CMK (cell line): ENCODE measurements around the gene CASKIN2.

Source experiments
- DNase-seq: peaks from one replicate; pipeline ENCODE4 v3.0.0-alpha.2; 2010; ENCODE audit warnings: low read depth

CASKIN2 gene

DNA sequence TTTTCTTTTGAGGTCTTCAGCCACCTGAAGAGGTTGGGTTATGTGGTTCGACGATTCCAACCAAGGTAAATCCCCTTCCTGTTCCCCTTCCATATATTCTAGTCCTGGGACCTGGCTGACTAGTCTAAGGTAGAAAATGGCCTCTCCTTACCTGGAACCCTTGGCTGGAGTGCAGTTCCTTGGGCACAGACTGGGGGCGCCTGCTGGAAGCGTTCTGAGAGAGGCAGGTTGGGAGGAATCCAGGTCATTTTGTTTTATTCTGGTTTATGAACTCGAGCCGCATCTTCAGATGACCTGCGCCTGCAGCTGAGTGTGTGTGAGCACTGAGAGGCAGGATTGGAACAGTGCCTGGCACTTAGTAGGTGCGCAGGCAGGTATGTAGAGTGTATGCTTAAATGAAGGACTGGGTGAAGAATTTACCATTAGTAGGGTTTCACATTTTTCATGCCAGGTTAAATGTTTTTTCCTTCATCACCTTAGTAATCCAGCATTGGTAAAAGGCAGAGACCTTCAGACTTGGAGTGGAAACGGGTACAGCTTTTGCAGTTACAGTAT is 3.7 kb upstream of the CASKIN2 start:
- no peak for DNase-seq

DNA sequence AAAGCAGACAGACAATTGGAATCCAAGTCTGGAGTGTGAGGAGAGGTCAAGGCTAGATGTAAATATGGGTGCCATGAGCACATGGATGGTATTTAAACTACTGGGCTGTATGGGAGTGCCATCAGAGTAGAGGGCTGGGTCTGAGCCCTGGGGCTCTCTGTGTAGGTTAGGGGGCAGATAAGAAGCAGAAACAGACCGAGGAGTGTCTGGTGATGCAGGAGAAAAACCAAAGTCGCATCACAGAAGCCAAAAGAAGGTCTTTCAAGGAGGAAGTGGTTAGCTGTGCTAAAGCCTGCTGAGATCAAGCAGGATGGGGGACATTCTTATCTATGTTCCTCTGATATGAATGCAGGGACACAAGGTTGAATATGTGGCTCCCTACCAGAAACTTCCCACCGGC is 2.9 kb upstream of the CASKIN2 start:
- DNase-seq: peak; percentile 78

DNA sequence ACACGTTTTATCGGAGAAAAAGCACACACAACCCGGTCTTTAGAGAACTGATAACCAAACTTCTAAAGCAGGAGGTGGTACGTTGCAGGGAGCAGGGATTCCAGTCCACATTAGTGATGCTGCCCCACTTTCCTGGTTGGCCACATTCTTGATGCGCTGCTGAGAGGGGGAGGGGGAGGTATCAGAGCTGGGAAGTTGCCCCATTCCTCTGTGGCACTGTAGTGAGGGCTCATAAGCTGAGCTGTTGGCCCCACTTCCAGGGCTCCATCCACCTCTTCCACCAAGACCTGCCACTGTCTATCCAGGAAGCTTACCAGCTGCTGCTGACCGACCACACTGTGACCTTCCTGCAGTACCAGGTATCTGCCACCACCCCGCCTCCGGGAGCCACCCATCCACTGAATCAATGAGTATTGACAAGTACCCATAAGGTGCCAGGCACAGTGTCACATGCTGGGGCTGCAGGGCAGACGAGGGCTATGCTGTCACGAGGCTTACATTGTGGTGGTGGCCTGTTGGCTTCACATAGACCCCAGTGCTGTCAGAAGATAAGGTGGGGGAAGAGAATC is 2.0 kb upstream of the CASKIN2 start:
- no peak for DNase-seq

DNA sequence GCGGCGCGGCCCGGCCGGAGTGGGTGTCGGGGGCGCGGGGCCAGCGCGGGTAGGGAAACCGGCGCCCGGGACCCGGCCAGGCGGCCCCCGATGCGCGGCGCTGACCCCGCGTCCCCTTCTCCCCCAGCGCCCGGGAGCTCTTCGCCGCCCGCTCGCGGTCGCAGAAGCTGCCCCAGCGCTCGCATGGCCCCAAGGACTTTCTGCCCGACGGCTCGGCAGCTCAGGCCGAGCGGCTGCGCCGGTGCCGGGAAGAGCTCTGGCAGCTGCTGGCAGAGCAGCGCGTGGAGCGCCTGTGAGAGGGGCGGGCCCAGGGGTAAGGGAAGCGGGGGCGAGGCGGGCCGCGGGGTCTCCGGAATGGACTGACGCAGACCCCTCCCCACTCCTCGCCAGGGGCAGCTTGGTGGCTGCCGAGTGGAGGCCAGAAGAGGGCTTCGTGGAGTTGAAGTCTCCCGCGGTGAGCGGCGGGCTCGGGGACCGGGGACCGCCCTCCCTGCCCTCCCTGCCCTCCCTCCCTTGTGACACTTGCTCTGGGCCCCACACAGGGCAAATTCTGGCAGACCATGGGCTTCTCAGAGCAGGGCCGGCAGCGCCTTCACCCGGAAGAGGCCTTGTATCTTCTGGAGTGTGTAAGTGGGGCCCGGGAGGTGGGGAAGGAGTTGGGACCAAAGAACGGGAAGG is 1.4 kb upstream of the CASKIN2 start:
- no peak for DNase-seq

DNA sequence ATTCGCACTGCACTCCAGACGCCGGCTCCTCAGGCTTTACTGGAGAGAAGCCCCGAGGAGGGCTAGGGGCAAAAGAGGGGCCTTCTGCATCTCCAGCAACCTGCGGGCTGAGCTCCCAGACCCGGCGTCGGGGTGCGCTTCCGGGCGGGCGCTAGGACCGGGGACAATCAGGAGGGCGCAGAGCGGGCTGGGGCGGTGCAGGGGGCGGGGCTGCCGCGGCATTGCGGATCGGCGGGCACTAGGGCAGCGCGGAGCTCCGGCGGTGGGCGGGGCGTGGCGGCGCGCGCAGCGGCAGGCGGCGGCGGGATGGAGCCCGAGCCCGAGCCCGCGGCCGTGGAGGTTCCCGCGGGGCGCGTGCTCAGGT is 900 bp upstream of the CASKIN2 start, which contains the start of gene TSEN54:
Gene TSEN54, plus strand, starts transcription at position 274 of the 364 bp plus-strand sequence. Its CDS starts 33 bp downstream, at position 307.
- no peak for DNase-seq

DNA sequence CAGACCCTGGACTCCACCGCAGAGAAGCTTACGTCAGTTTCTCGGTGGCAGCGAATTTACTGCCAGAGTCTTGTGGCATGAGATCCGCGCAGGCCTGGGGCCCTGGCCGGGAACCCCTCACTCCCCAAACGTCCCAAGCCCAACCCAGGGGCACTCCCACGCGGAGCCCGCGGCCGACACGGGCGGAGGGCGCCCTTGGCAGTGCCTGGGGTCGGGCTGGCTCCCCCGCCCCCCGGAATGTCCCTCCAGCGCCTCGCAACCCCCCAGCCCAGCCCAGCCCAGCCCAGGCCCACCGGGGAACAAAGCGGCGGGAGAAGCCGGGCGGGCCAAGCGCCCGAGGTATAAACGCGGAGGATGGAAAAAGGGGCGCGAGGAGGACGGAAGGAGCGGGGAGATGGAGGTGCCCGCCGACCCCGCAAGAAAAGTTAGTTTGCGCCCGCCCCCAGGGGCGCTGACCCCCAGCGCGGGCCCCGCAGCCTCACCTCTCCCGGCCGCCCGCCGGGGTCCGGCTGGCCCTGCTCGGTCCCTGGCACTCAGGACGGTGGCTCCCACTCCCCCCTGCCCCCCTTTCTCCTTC is 330 bp downstream of the CASKIN2 start:
- no peak for DNase-seq

DNA sequence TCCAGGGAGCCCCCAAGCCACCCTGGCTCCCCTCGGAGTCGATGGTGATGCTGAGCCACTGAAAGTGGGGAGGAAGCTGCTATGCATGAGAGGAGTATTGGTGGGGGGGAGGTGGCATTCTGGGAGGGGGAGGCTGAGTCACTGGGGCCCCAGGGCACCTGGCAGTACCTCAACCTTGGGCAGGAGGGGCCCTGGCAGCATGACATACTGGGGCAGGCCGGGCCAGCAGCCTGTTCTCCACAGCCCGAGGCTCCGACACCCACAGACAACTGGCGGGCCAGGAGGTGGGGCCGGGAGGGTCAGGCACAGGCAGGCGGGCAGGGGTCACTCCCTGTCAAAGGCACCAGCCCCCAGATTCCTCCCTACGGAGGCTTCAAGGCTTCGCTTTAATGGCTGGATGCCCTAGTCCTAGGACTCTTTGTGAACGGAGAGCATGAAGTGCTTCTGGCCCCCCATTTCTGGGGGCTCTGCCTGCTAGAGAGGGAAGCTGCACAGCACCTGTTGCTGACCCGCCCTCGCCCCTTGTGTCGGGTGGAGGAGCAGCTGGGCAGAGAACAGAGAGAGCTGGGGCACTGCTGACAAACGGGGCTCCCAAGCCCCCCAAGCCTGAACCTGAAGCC is 928 bp downstream of the CASKIN2 start:
- no peak for DNase-seq

DNA sequence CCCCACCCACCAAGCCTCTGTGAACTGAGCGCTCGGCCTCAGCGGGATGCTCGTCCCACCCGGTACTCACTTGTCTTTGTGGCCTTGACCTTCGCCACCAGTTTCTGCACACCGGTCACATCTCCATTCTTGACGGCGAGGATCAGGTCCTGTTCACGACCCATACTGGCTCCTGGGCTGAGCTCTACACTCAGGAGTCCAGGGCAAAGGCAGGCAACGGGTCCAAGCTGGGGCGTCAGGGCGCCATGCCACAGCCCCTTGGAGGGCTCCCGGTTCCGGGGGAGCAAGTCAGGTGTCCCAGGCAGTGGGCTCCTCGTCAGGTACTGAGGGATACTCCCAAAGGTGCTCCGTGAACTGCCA is 1.7 kb downstream of the CASKIN2 start:
- no peak for DNase-seq

DNA sequence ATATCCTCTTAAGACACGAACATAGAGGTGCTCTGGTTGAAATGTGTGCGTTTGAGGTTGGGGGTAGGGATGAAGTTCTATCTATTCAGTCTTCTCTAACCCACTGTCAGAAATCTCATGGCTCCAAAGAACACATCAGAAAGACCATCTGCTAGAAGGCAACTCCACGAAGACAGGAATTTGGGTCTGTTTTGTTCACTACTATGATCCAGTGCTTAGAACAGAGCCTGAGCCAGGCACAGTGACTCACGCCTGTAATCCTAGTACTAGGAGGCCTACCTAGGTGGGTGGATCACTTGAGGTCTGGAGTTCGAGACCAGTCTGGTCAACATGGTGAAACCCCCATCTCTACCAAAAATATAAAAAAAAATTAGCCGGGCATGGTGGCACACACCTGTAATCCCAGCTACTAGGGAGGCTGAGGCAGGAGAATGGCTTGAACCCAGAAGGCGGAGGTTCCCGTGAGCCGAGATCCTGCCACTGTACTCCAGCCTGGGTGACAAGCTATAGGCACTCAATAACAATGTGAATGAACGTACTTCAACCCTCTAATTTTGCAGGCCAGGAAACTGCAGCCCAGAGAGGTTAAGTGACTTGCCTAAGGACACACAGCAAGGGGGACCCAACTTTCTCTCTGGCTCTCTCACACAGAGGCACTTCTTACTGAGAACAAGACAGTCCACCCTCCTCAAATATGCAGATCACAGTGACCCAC is 2.3 kb downstream of the CASKIN2 start:
- no peak for DNase-seq

DNA sequence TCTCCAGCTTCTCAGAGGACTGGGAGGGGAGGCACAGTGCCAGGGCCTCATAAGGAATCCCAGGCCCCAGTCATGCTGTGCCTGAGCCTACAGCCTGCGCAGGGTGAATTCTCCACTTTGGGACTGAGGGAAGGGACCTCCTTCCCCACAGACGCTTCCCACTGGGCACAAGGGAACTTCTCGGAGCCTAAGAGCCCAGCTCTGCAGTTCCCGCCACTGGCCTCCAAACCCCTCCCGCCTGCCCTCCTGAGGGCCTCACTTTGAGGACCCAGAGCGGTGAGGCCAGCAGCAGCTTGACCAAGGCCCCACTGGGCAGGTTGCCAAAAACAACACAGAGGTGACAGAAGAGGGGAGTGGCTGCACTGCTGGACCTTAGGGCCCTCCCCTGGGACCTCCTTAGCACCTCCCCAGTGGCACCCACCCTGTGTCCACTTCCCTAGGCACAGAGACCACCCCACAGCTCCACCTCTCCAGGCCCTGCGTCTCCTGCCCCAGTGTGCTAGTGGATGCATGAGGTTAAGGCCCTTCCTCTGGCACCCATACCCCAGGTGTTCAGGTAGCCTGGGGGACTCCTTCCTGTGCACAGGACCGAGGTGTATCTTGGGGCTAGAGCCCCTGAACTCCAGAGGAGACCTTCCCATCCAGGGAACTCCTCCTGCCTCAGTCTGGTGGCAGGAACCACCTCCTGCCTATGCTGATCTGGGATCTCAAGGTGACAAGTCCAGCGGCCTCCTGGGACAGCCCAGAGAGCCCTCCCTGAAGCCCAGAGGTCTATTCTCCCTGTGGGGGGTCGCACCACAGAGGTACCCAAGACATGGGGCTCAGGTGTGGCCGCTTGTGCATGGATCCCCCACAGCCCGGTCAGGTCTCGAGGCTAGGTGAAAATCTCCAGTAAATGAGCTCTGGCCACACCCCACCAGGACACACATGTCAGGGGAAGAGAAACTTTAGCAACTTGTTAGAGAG is 3.4 kb downstream of the CASKIN2 start:
- DNase-seq: no peak

DNA sequence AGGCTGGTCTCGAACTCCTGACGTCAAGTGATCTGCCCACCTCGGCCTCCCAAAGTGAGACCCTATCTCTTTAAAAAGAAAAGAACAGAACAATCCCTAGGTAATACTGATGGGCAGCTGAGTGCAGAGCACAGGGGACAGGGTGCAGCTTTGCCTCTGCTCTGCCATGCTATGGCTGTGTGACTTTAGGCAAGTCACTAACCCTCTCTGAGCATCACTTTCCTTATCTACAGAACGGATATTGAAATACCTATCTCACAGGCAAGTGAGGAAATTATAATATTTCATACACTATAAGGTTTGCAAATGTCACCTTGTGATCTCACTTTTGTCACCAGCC is 4.1 kb downstream of the CASKIN2 start:
- DNase-seq: no peak

DNA sequence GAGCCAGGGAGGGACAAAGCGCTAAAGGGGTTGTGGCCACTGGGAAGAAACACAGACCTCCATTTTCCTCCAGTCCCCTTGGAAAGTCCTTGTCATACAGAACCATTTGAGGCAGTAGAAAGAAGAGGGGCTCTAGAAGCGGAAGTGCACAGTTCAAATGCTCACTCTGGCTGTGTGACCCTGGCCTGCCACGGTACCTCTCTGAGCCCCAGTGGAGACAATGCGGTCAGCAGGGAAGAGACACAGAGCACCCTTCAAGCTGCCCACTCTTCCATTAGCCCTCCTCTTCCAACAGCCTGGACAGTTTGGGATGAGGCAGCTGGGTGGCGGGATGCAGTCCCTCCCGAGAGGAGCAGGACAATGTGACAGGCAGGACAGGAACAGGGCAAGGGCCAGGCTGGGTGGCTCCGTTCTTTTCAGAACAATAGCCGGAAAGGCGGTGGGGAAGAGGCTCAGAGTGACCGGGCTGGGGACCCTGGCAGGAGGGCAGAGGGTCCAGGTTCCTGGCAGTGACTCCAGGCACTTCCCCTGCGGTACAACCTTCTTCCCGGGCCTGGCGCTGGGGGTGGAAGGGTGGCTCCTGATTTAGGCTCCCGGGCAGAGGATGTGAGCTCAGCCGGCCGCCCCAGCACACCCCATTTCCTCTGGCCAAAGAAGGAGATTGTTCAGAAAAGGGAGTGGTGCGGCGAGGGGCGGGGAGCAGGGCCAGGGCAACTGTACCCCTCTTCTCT is 5.6 kb downstream of the CASKIN2 start:
- DNase-seq: no peak

DNA sequence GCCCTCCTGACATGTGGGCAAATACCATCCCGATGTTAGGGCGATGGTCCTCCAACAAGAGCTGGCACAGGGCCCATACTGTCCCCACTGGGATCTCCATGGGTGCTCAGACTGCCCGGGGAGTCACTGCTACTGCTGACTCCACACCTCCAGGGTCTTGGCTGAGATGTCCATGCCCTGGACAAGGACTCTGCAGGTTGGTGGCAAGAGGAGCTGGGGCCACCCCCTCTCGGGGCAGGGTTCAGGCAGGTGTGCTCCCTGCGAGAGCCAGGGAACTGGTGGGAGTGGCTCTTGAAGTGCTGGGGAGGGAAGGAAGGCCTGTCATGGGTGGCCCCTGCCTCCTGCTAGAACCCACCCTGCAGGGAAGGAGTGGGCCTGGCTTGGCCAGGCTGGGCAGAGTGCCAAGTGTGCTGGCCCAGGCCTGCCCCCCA is 6.4 kb downstream of the CASKIN2 start:
- DNase-seq: no peak

DNA sequence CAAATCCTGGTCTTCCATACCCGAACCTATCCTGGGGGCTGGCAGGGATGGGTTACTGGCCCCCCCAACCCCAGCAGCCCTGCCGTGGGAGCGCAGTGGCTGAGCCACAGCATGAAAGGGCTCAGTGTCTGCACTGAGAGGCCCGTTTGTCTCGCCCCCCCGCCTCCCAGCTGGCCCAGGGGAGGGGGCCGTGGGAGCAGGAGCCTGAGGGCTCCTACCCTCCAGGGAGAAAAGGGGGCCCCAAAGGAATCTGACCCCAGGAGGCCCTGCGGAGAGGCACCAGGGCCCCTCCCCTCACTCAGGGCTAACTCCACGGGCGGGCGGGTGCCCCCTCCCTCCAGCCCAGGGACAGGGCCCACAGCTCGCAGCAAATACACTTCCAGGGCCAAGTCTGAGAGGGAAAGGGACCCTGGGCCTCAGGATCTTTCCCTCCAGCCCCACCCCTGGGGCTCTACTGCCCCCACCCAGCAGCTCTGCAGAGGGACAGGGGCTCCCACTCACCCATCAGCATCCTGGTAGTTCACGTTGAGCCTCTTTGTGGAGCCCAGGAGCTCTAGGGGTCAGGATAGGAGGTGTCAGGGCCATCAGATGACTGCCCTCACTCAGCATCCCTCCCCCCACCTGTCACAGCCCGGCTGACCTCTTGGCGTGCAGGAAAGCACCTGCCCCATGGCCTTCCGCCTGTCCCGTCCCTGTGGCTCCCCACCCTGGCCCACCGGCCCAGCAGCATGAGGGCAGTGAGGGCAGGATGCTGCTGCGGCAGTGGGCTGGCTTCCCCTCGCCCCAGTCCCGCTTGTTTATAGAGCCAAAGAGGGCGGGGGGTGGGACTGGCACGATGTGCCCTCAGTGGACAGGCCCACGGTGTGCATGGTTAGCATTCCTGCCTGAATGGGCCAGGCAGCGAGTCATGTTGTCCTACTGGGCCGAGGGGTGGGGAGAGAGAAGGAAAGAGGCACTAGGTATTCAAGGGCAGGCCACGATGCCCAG is 7.3 kb downstream of the CASKIN2 start:
- no peak for DNase-seq

DNA sequence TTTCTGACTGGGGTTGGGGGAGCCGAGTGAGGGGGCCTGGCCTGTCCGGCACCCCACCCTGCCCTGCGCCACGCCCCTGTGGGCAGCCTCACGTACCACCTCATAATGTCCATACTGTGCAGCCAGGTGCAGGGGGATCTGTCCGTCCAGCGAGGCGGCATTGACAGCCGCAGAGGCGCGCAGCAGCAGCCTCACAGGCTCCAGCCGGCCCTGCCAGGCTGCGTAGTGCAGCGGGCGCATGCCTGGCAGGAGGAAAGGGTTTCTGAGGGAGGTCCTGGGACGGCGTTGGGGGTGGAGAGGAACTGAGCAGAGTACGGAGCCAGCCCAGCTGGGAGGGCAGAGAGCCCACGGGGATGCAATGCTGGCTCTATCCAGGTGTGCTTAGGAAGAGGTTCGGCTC is 8.4 kb downstream of the CASKIN2 start:
- DNase-seq: no peak

DNA sequence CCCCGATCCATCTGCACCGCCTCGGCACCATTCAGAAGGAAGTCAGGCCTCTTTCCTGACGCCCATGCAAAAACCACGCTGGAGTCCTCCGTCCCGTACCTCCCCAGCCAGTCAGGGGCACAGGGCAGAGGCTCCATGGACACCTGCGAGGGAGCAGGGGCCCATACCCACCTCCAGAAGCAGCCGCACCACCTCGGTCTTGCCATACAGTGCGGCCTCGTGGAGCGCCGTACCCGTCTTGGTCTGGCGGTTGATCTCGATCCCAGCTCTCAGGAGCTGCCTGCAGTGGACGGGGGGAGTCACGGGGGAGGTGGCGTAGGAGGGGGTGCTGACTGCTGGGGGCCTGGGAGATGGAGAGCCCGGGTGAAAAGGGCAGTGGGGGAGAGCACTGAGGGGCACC is 9.2 kb downstream of the CASKIN2 start:
- no peak for DNase-seq

DNA sequence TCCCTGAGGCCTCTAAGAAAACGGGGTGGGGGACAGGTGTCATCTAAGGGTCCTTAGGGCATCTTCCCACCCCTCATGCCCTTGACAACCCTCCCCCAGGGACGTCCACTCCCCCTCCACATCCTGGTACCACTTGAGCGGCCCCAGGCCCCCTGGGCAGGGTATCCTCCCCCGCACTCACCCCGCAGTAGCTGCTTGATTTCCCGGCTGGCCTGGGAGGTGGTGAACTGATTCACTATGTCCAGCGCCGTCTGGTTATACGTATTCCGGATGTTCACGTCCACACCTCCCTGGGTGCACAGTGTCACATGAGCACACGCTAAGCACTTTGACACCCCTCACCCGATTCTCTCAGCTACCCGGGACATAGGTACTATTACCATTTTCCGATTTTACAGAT is 9.7 kb downstream of the CASKIN2 start:
- no peak for DNase-seq

DNA sequence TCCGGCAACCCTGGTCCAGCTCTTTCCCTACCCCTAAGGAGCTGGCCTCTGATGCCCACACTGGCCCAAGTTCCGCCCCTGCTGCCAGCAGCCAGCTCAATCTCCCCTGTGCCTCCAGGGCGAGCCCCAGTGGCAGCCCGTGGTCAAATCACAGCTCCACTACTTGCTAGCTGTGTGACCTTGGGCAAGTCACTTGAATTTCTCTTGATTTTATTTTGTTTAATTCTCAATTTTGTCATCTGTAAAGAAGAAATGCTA is 10.3 kb downstream of the CASKIN2 start:
- DNase-seq: no peak

DNA sequence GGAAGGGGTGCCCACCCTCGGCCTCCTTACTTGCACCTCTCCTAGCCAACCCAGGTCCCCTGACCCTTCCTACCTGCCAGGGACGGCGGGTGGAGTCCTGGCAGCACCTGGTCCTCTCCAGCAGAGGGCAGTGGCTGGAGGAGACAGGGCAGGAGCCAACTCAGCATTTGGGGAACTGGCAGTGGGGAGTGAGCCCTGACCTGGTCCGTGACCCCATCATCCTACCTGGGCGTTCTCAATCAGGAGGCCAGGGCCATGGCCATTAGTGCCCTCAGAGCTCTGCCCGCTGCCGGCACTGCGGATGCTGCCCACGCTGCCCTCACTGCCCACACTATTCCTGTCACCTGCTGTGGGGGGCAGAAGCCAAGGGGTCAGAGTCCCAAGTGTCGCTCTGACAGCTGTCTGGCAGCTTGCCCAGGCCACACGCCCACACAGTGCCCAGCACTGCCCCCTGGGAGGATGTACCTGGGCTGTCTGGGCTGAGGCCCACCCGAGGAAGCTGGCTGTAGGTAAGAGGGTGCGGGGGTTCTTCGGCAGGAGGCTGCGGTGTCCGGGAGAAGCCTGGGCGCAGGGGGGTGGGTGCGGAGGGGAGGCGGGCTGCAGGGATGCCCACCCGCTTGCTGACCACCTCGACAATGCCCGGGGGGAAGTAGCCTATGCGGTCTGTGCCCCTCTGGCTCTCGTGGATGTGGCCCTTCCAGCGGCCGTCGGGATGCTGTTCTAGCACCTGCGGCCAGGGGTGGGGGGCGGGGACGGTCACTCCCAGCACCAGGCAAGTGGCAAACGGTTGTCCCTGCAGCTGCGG is 10.8 kb downstream of the CASKIN2 start:
- DNase-seq: no peak
